ENCODE results near the gene OTOP3. TPM values are rescaled to one million over a fixed set of nuclear protein-coding genes. Genes with fewer than 3 reads are reported as not detected.
A peak's percentile ranks its signal among the peaks of the same experiment; 100 is the strongest.

Gene OTOP3
- total RNA-seq, 1 experiment from 2014 or later: not detected

- TF ChIP-seq EZH2 (IDR thresholded peaks at IDR 0.05; ENCODE audit: low read depth): no peak
- TF ChIP-seq, protein P1, sequence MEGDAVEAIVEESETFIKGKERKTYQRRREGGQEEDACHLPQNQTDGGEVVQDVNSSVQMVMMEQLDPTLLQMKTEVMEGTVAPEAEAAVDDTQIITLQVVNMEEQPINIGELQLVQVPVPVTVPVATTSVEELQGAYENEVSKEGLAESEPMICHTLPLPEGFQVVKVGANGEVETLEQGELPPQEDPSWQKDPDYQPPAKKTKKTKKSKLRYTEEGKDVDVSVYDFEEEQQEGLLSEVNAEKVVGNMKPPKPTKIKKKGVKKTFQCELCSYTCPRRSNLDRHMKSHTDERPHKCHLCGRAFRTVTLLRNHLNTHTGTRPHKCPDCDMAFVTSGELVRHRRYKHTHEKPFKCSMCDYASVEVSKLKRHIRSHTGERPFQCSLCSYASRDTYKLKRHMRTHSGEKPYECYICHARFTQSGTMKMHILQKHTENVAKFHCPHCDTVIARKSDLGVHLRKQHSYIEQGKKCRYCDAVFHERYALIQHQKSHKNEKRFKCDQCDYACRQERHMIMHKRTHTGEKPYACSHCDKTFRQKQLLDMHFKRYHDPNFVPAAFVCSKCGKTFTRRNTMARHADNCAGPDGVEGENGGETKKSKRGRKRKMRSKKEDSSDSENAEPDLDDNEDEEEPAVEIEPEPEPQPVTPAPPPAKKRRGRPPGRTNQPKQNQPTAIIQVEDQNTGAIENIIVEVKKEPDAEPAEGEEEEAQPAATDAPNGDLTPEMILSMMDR (conservative IDR thresholded peaks at IDR 0.05): no peak
- no peaks in the 10 kb centered on the region for H3K36me3 ChIP-seq (ENCODE audit: low read depth)
- no peaks in the 10 kb centered on the region for H3K9me3 ChIP-seq (ENCODE audit: insufficient read depth, low read depth)
- intact Hi-C loops (cut with micrococcal nuclease; ENCODE audit: unreplicated experiment): no loop called here
- no peaks in the 10 kb centered on the region for H3K9me2 ChIP-seq (ENCODE audit: insufficient read depth)
- no peak overlapping the region for H2AFZ ChIP-seq
- CTCF ChIA-PET: no interaction called here
- H3K4me2 ChIP-seq: no peak overlapping the region
- peaks cover 24% of the 10 kb centered on the region for H3K4me1 ChIP-seq (replicated peaks; ENCODE audit: insufficient read depth)
- POLR2A ChIA-PET (ENCODE audit: unreplicated experiment): no interaction called here
- H4K20me1 ChIP-seq (ENCODE audit: insufficient read depth): no peaks in the 10 kb centered on the region
- no peak overlapping the region for H3K27ac ChIP-seq
- DNase-seq: no peak
- peaks cover 19% of the 10 kb centered on the region; the same call in 1 of the 2 replicates for H3F3A ChIP-seq (ENCODE audit: insufficient read depth, low read depth)
- no peak overlapping the region for H3K4me3 ChIP-seq
- no peaks in the 10 kb centered on the region for H3K79me2 ChIP-seq (ENCODE audit: low read depth)
- no TSS peak for BruUV-seq (replicated peaks)
- peaks cover 21% of the 10 kb centered on the region for H3K27me3 ChIP-seq (ENCODE audit: insufficient read depth, low read depth)
Measured at GRCh38 chr17:74941128-74941725, 5.5 kb downstream of the OTOP3 start.

DNA sequence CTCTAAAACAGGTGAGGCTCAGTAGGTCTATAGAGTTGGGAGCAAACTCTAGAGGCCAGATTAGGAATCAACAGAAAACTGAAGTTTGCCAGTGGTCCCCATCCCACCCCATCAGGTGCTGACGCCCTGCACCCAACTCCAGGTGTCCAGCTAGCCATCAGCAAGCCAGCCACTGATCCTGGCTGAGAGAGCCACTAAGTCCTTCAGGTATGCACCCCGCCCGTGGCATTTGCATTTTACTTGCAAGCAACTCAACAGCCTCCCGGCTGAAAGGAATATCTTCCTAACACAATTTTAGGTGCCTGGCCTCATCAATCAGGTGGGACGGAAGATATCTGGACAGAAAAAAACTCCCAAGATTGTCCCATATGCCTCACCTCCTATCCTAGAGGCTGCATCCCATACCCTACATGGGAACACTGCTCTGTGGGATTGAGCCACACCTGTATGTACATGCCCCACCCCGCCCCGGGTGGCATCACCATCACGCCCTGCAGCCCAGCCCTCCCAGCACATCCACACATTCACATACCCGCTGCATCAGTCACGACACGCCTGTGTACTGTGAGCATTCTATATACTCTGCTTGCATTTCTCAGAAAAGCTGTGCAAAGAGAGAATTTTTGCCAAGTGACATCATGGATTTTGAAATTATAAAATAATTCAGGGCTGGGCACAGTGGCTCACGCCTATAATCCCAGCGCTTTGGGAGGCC, 8.3 kb downstream of the OTOP3 start:
- Histone ChIP-seq H2AFZ (no peak overlapping the region), H3K4me1 (replicated peaks; ENCODE audit: insufficient read depth) (peaks cover 24% of the 10 kb centered on the region), H3K9me3 (ENCODE audit: insufficient read depth, low read depth) (no peaks in the 10 kb centered on the region), H3K79me2 (ENCODE audit: low read depth) (no peaks in the 10 kb centered on the region), H3F3A (ENCODE audit: insufficient read depth, low read depth) (peaks cover 19% of the 10 kb centered on the region; the same call in 1 of the 2 replicates), H3K9me2 (ENCODE audit: insufficient read depth) (no peaks in the 10 kb centered on the region), H3K27ac (peak overlapping the region; percentile 49), H3K4me3 (no peak overlapping the region), H3K36me3 (ENCODE audit: low read depth) (no peaks in the 10 kb centered on the region), H3K4me2 (peak overlapping the region; percentile 38), H4K20me1 (ENCODE audit: insufficient read depth) (no peaks in the 10 kb centered on the region), H3K27me3 (ENCODE audit: insufficient read depth, low read depth) (no peaks in the 10 kb centered on the region)
- no peak for TF ChIP-seq EZH2 (IDR thresholded peaks at IDR 0.05; ENCODE audit: low read depth)
- TF ChIP-seq, protein P1 (conservative IDR thresholded peaks at IDR 0.05): no peak
- intact Hi-C loops (cut with micrococcal nuclease; ENCODE audit: unreplicated experiment): no loop called here
- DNase-seq: peak; percentile 77 to 91
- CTCF ChIA-PET: interaction anchor here (1.0 kb wide), 1 partner anchor 13 kb away, joined by 4 read pairs; no protein-coding TSS in a partner anchor
- POLR2A ChIA-PET (ENCODE audit: unreplicated experiment): no interaction called here
- BruUV-seq (replicated peaks): TSS peak; percentile 52

DNA sequence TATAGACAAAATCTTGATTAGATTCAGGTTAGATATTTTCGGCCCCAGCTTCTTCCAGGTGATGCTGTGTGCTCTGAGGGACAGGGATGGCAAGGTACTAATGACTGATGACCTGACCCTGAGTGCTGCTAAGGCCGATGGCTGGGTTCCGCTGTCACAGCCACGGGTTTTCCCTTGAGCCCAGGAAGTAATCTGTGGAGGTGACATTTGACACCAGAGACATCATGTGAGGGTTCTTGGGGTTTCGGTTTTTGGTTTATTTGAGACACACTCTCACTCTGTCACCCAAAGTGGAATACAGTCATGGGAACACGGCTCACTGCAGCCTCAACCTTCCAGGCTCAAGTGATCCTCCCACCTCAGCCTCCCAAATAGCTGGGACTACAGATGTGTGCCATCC, 9.8 kb downstream of the OTOP3 start:
- DNase-seq: no peak
- intact Hi-C loops (cut with micrococcal nuclease; ENCODE audit: unreplicated experiment): no loop called here
- H3K4me3 ChIP-seq: no peak overlapping the region
- H3K36me3 ChIP-seq (ENCODE audit: low read depth): no peaks in the 10 kb centered on the region
- no peaks in the 10 kb centered on the region for H4K20me1 ChIP-seq (ENCODE audit: insufficient read depth)
- TF ChIP-seq EZH2 (IDR thresholded peaks at IDR 0.05; ENCODE audit: low read depth): no peak
- TF ChIP-seq, protein P1 (conservative IDR thresholded peaks at IDR 0.05): no peak
- H3K79me2 ChIP-seq (ENCODE audit: low read depth): no peaks in the 10 kb centered on the region
- H3F3A ChIP-seq (ENCODE audit: insufficient read depth, low read depth): peaks cover 19% of the 10 kb centered on the region; the same call in 1 of the 2 replicates
- H3K9me2 ChIP-seq (ENCODE audit: insufficient read depth): no peaks in the 10 kb centered on the region
- no peaks in the 10 kb centered on the region for H3K27me3 ChIP-seq (ENCODE audit: insufficient read depth, low read depth)
- no peak overlapping the region for H2AFZ ChIP-seq
- POLR2A ChIA-PET (ENCODE audit: unreplicated experiment): no interaction called here
- no peak overlapping the region for H3K4me2 ChIP-seq
- CTCF ChIA-PET: interaction anchor here (0.5 to 0.6 kb wide), 4 partner anchors 14 to 195 kb away, joined by 5 to 11 read pairs (median 6); no protein-coding TSS in a partner anchor
- no peak overlapping the region for H3K27ac ChIP-seq
- no peaks in the 10 kb centered on the region for H3K9me3 ChIP-seq (ENCODE audit: insufficient read depth, low read depth)
- no TSS peak for BruUV-seq (replicated peaks)
- H3K4me1 ChIP-seq (replicated peaks; ENCODE audit: insufficient read depth): peaks cover 29% of the 10 kb centered on the region
